ENCODE results near the gene FBXL19. TPM values are rescaled to one million over a fixed set of nuclear protein-coding genes. Genes with fewer than 3 reads are reported as not detected.

FBXL19 gene
- polyA plus RNA-seq, 4 donors, result 16.5 to 35.4 (median 18.3) TPM

DNA sequence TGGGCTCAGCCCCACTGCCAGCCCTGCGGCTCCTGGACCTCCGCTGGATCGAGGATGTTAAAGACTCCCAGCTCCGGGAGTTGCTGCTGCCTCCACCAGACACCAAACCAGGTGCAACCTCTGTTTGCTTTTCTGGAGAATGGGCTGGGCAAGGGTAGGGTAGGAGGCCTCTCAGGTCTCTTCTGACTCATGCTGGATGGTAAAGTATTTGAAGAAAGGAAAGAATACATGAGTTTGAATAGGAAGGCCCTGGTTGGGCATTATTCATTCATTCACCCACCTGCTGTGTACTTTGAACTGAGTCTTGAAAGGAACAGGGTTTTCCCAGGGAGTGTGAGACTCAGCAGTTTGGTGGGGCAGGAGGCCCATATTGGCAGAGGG, 19.0 kb downstream of the FBXL19 start:
- DNase-seq (ENCODE audit: low read depth in 4 of 4, low spot score in 3 of 4), result no peak

DNA sequence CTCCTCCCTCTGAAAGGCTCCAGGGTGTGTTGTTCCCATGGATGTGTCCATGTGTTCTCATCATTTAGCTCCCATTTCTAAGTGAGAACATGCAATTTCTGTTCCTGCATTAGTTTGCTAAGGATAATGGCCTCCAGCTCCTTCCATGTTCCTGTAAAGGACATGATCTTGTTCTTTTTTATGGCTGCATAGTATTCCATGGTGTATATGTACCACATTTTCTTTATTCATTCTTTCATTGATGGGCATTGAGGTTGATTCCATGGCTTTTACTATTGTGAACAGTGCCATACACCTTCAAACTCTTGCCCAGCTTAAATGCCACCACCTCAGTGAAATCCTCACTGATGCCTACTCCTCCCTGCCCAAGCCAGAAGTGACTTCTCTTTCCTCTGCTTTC, 21.0 kb downstream of the FBXL19 start:
- DNase-seq (ENCODE audit: low read depth in 4 of 4, low spot score in 3 of 4), result no peak

DNA sequence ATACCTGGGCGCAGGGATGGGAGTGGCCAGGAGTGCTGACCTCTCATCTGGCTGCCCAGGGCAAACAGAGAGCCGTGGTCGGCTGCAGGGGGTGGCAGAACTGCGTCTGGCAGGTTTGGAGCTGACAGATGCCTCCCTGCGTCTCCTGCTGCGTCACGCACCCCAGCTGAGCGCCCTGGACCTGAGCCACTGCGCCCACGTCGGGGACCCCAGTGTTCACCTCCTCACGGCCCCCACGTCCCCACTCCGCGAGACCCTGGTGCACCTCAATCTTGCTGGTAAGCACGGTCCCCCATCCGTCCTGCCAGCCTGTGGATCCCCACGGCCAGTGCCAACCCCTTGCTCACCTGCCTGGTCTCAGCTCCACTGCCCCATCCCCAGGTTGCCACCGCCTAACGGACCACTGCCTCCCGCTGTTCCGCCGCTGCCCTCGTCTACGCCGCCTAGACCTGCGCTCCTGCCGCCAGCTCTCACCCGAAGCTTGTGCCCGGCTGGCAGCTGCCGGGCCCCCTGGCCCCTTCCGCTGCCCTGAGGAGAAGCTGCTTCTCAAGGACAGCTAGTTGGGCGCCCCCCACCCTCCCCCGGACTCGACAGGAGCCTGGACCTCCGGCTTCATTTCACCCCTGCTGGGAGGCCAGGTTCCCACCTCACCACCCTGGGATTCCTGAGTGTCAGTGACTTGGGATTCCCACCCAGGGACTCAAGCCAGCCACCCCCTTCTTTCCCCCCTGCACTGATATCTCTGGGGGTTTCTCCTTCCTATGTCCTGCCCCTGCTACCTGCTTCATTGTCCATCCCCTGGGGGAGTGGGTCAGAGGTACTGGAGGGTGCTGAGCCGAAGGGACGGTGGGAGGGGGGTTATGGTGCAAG, 23.5 kb downstream of the FBXL19 start:
- DNase-seq (ENCODE audit: low read depth in 4 of 4, low spot score in 3 of 4), result no peak

DNA sequence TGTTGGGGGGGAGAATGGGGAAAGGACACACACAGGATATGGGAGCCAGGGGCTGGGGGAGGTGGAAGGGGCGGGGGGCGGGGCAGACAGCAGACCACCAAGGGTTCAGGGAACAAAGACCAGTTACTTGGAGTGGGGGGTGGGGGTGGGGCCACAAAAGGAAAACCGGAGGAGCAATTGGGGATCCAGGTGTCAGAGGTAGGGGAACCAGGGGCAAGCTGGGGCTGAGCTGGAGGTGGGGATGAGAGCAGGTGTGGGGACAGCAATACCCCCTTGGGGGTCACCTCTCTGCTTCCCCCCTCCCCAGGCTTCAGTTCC, 24.1 kb downstream of the FBXL19 start:
- DNase-seq (ENCODE audit: low read depth in 4 of 4, low spot score in 3 of 4), result no peak

DNA sequence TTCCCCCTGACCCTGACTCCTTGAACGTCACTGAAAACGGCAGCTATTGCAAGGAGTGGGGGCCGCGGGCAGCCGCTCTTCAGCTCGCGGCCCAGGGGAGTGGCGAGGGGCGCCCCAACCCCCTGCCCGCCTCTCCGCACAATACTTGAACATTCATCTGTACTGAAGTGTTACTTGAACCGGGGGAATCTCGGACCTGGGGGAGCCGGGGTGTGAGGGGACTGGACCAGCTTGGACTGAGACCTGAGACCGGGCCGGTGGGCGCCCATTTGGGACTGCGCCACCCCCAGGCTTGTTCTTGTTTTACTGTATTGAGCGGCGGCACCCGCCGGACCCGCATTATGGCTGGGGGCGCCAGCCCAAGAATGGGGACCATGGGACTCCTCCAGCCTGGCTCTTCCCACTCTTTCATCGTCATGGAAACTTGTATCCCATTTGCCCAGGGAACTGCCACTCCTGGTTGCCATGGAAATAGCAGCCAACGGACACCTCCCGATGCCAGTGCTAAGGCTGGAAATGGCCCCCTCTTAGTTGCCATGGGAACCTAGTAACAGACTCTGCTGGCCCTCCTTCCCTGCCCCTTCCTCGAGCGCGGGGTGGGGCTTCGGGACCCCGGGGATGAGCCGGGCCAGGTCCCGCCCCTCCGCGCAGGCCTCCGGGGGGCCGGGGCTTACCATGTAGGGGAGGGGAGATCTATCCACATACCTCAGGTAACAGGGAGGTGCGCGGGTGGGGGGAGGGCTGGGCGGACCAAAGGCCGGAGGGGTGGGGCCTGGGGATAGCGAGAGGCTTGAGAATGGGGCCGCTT, 24.7 kb downstream of the FBXL19 start:
- DNase-seq (ENCODE audit: low read depth in 4 of 4, low spot score in 3 of 4), result peak; percentile 94 to 99 (median 97)

DNA sequence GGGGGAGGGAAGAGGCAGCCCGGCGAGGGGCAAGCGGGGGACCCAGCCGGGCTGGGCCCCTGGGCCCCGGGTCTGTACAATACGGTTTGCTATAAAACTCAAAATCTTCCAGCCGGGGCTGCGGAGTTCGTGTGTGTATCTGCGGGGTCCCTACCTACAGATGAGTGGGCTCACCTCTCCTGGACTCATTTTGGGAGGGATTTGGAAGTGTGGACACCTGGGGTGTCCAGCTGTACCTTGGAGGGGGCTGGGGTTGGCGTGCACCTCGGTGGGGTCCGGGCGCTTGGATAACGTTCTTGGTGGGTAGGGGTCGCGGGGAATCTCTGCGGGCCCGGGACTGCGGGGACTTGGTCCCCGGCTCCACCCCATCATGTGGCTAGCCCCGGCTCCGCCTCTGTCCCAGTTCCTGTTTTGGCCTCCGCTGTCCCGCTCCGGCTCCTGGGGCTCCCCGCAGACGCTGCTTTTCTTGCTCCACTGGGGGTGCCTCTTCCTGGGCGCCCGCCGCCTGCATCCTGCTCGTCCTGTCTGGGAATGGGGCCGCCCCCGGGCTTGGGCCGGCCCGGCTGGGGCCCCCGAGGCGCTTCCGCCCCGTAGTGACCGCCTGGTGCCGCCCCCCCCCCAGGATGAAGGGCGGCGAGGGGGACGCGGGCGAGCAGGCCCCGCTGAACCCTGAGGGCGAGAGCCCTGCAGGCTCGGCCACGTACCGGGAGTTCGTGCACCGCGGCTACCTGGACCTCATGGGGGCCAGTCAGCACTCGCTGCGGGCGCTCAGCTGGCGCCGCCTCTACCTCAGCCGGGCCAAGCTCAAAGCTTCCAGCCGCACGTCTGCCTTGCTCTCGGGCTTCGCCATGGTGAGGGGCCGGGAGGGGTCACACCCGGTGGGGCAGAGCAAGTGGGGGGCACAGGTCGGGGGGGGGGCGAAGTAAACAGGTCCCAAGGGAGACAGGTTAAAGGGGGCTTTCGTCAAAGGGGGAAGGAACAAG, 25.6 kb downstream of the FBXL19 start, which contains the start of gene ORAI3:
Gene ORAI3 (plus strand): TSS at position 402 of the 983 bp plus-strand sequence. CDS start 222 bp downstream, at position 624.
- DNase-seq (ENCODE audit: low read depth in 4 of 4, low spot score in 3 of 4), result no peak

DNA sequence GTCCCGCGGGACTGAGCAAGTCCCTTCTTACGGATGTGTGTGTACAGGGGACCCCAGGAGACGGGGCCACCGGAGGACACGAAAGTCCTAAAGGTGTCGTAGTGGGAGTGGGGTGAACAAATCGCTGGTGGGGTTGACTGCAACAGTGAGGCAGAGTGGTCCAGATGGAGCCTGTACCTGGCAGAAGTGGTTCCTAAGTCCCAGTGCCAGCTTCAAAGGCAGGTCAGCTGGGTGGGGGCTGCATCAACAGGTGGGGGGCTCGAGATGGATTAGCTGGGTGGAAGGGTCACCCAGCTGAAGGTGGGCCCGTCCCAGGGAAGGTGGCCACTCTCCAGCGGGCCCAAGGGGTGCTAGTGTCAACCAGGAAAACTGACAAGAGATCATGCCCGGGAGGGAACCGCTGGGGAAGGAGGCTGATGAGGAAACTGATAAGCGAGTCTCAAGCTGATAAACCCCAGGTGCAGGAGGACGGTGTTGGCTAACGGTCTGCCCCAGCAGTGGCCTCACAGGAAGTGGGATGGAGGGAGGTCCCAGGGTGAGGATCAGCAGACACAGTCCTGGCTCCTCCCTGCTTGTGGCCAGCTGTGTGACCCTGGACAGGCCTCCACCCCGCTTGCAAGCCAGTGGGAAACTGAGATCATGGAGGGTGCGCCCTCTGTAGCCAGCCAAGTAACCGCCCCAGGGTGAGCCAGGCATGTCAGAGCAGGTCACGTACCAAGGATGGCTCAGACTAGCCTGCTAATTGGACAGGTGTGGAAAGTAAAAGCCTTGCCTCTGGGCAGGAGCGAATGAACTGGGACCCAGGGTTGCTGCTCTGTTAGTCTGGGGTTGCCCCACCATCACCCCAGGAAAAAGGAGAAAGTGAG, 26.5 kb downstream of the FBXL19 start:
- no peak for DNase-seq (ENCODE audit: low read depth in 4 of 4, low spot score in 3 of 4)

DNA sequence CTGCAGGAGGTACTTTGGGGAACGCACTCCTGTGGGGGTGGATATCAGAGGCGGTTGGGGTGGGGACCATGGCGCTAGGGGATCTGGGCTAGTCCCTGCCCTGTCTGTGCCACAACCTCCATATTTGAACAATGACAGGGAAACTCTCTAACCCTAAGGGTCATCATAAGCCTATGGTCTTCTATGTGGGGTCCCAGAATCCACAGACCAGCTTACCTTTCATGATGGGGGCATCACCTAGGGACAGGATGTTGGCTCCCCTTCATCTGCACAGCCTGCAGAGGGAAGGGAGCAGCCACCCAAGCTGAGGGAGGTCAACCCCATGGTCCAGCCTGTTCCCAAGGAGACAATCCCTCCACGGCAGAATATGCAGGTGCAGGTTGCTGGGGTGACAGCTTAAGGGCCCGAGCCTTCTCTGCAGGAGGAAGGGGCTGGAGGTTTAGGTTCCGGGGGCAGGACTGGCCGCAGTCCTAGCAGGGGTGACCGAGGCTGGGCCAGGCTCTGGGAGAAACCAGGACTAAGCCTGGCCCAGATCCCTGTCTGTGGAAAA, 27.2 kb downstream of the FBXL19 start:
- DNase-seq (ENCODE audit: low read depth in 4 of 4, low spot score in 3 of 4), result no peak

DNA sequence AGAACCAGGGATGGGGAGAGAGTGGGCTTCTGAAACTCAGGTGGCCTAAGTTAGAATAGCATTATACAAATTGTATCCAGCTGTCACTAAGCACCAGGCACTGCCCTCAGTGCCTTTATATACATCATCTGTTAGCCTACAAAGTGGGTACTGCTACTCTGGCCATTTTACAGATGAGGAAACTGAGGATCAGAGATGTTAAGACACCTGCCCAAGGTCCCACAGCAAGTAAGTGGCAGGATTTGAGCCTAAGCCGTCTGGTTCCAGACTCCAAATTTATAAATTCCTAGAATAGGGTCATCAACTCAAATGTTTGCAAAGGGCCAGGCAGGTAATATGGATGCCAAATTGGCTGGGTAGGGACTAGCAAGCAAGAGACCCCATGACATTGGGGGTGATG, 27.8 kb downstream of the FBXL19 start:
- DNase-seq (ENCODE audit: low read depth in 4 of 4, low spot score in 3 of 4), result no peak

DNA sequence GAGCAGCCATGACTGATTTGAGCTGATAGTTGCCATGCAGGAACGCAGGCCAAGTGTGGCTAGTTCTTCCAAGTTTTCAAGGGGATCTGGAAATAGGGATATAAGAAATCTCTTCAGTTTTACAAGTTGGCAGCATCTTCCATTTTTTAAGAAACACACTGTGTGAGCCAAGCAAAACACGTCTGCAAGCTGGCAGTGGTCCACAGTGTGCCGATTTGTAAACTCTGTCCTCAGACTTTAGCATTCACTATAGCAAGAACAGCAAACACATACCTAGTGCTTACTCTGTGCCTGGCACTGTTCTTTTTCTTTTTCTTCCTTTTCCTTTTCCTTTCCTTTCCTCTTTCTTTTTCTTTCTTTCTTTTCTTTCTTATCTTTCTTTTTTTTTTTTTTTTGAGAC, 28.4 kb downstream of the FBXL19 start:
- DNase-seq (ENCODE audit: low read depth in 4 of 4, low spot score in 3 of 4), result no peak

DNA sequence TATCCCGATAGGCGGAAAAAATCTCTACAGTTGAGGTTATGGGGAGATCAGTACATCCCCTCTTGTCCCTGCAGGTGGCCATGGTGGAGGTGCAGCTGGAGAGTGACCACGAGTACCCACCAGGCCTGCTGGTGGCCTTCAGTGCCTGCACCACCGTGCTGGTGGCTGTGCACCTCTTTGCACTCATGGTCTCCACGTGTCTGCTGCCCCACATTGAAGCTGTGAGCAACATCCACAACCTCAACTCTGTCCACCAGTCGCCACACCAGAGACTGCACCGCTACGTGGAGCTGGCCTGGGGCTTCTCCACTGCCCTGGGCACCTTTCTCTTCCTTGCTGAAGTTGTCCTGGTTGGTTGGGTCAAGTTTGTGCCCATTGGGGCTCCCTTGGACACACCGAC, 29.7 kb downstream of the FBXL19 start:
- DNase-seq (ENCODE audit: low read depth in 4 of 4, low spot score in 3 of 4), result no peak

DNA sequence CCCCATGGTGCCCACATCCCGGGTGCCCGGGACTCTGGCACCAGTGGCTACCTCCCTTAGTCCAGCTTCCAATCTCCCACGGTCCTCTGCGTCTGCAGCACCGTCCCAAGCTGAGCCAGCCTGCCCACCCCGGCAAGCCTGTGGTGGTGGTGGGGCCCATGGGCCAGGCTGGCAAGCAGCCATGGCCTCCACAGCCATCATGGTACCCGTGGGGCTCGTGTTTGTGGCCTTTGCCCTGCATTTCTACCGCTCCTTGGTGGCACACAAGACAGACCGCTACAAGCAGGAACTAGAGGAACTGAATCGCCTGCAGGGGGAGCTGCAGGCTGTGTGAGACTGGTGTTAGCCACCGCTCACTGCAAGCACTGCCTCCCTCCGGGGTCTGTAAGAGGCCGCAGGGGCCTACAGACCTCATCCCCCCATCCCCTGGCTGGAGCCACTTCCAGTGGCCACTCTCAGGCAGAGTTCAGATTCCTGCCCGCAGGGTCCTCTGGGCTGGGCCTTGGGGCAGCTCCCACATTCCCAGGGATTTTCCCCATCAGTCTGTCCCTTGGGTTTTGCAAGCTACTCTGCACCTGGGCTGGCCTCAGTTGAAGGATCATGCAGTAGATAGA, 30.2 kb downstream of the FBXL19 start:
- peak in 2 of 4 donors; percentile 54 to 78 for DNase-seq (ENCODE audit: low read depth in 4 of 4, low spot score in 3 of 4)

DNA sequence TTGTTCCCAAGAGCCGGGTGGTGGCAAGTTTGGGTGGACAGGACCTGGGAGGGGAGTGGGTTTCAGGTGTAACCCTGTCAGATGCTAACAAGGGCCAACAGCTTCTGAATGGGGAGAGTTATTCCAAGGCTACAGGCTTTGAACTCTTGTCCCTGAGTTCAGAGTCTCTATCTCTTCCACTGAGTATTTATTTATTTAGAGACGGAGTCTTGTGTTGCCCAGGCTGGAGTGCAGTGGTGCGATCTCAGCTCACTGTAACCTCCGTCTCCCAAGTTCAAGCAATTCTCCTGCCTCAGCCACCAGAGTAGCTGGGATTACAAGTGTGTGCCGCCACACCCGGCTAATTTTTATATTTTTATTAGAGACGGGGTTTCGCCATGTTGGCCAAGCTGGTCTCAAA, 31.6 kb downstream of the FBXL19 start:
- DNase-seq (ENCODE audit: low read depth in 4 of 4, low spot score in 3 of 4), result no peak

DNA sequence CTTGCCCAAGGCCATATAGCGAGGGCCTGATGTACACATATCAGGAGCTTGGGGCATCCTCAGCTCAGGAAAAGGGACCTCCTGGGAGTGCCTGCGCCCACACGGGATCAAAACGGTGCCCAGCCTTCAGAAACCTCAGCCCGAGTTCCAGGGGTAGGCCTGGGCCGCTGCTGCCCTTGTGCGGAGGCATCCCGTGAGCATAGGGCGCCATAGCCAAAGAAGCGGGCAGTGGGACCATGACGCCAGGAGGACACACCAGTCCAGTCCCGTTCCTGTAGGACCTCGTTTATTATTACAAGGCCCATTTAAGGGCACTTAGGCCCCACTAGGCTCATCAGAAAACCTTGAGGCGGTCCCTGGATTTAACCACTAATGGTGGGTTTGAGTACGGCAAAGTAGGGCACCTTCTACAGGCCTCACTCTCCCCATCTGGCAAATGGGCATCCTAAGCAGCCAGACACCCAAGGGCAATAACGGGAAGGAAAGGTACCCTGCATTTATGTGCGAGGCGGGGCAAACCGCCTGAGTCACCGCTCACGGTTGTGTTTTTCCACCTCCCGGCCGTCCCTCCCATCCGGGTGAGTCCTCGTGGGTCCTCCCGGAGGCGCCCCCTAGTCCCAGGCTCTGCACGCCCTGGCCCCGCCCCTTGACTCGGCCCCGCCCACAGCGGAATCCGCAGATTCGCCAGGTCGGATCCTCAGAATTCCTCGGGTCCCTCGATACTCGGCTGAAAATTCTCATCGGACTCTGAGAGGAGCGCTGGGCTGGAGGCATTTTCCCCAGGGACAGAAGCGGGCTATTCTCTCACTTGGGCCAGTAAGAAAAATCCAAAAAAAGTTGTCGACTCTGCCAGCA, 33.5 kb downstream of the FBXL19 start:
- DNase-seq (ENCODE audit: low read depth in 4 of 4, low spot score in 3 of 4), result peak in 1 of 4 donors; percentile 70

DNA sequence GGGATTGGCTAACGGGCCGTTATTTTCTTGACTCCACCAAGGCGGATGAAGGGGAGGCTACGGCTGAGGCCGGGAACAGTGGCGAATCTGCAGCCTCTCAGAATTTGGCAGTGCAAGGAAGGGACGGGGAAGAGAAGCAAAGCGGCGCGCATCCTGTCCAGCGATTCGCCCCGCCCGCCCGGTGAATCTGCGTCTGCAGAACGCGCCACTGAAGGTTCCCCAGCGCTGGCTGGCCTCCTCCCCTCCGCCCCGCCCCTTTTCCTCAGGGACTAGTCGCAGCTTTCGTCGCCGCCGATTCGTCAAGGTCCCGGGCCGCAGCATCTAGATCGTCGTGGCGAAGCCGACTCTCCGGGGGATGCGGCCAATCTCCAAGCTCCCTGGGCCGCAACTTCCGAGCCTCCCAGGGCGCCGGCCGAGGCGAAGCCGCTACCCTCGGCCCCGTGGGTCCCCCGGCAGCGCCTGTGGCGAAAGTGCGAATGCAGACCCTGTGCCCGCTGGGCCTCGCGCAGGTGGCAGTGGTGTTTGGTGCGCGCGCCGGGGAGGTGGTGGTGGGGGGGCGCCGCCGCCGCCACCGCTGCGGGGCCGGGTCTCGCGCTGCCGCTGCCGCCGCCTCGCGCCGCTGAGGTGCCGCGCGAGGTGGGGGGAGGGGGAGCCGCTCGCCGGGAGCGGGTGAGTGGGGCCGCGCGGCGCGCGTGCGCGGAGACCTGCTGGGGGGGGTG, 34.2 kb downstream of the FBXL19 start, which contains the start of gene SETD1A:
Gene SETD1A (plus strand): TSS at position 299 of the 719 bp plus-strand sequence. CDS start 978 bp downstream, outside the sequence.
- peak; percentile 87 to 93 (median 89) for DNase-seq (ENCODE audit: low read depth in 4 of 4, low spot score in 3 of 4)

DNA sequence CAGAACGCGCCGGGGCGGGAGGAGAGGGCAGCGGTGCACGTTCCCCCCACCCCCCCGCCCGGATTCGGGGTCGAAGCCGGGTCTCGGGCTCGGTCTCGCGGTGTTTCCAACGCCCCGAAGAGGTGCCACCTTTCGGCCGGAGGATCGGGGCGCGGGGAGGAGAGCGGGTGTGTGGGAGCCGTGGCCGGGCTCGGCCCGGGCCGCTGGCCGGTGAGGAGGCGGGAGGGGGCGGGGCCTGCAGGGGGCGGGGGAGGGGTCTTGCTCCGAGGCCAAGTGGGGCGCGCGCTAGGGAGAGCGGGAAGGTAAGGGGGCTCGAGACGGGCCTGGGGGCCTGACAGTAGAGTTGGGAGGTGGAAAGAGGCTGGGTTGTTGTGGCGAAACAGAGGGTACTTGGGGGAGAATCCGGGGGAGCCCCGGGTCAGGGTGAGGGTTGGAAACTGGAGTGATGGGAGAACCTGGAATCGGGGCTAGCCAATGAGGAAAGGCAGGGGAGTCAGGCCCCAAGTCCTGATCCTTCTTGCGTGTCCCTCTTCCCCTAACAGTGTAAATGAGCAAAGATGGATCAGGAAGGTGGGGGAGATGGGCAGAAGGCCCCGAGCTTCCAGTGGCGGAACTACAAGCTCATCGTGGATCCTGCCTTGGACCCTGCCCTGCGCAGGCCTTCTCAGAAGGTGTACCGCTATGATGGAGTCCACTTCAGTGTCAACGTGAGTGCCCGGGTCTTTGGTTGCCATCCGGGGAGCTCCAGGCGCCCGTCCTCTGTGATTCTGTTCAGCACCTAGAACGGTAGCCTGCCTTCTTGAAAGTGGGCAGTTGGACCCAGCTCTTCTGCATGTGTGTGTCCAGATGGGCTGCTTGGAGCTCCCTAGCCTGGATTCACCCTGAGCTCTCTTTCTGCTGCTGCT, 35.1 kb downstream of the FBXL19 start:
- no peak for DNase-seq (ENCODE audit: low read depth in 4 of 4, low spot score in 3 of 4)

Measured in left renal pelvis (tissue), 4 donors.